ENCODE data around the gene SRP14. TPM values are rescaled to one million over a fixed set of nuclear protein-coding genes. Genes with fewer than 3 reads are reported as not detected.

The SRP14 gene
- total RNA-seq, 2 donors from 2014 or later = 148 to 160 TPM

DNA sequence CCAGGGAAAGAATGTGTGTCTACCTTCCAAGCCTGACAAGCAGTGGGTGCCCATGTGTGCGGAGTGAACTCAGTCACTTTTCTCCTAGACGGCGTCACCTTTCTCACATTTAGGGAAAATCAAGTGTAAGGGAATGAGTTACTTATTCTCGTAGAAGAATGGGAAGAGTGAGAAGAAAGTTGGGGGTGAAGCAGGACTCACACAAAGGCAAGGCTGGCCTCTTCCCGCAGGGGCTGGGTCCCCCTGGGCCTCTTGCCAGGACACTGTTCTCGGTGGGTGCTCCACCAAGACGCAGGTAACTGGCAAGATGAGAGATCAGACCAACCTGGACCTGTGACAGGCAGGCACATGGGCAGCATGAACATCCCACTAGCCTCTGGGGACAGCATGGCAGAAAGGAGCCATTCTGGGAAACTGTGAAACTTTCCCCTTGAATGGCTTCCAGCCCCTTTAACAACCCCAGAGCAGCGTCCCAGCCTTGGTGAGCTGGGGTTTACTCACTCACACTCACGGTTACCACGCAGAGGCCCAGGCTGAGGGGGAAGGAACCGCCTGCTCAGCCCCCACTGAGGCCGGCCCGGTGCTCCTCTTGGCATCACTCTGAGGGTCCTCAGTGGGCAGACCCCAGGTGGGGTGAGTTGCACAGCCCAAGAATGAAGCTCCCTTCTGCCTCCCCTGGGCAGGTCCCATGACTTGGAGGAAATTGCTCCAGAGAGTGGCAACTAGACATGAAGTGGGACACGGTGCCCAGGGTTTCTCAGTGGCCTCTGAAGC is 15.0 kb upstream of the SRP14 start:
- intact Hi-C loops (cut with DNase I) = no loop called here
- DNase-seq (ENCODE audit: low spot score) = peak; percentile 60

DNA sequence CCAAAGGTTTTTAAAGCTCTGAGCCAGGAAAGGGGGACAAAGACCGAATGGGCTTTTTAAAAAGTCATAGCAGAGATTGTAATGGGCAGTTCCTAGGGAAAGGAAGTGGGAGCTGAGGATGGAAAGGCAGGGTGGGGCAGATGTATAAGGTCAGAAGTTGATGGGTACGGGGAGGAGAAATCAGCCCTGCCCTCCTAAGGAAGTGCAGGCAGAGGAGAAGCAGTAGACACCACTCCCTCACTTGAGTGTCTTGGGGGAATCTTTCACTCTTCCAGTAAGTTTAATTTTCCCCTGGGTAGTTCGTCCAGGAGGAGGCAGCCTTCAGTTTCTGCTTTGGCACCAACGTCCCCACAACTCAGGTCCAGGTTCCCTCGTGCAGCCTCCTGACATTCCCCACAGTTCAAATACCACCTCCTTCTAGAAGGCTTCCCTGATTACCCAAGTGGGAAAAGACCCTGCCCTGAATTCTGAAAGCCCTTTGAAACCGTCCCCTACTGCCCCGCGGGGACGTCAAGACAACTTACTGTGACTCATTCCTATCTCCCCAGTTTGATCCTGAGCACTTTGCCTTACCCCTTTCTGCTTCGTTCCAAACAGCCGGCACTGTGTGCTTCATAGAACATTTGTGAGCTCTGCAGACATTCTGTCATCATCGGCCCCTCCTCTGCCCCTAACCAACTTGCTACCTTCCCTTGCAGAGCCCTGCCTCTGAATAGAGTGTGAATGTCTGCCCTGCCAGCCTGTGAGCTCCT is 14.3 kb upstream of the SRP14 start:
- DNase-seq (ENCODE audit: low spot score) = peak; percentile 54
- intact Hi-C loops (cut with DNase I) = no loop called here

DNA sequence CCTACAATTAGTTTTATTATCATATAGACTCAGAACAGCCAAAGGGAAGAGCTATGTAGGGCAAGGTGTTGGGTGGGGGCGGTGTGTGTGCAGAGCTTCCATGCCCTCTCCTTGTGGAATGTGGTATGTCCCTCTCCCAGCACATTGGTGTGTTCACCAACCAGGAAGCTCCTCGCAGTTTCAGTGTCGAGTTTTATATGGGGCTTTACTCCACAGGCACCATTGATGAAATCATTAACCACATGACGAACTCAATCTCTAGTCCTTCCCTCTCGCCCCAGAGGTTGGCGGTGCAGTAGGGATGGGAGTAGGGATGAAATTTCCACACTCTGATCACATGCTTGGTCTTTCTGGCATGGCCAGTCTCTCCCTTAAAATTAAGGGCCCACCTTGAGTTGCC is 13.6 kb upstream of the SRP14 start:
- DNase-seq (ENCODE audit: low spot score) = no peak
- intact Hi-C loops (cut with DNase I) = no loop called here

DNA sequence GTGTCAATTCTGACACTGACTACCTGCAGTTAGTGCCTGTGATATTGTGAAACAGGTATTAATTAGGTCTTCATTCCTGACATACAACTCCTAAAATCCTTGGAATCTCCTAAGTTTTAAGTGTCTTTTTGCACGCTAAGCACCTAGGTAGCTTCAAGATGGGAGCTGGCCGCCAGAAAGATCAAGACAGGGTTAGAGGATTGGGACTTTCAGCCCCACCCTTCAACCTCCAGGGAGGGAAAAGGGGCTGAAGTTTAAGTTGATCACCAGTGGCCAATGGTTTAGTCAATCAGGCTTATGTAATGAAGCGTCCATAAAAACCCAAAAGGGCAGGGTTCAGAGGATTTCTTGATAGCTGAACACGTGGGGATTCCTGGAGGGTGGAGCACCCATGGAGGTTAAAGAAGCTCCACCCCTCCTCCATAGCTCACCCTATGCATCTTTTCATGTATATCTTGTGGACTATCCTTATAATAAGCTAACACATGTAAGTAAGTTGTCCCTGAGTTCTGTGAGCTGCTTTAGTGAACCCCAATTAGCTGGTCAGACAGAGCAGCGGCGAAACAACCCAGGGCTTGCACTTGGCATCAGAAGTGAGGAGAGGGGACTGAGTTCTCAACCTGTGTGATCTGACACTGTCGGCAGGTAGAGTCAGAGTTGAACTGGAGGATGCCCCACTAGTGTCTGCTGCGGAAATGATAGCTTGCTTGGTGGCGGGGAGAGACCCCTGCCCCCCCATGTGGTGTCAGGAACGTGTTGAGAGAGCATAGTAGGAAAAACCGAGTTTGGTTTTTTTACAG is 12.8 kb upstream of the SRP14 start:
- peak; percentile 25 for DNase-seq (ENCODE audit: low spot score)
- intact Hi-C loops (cut with DNase I) = loop anchor here in 1 of 2 donors (2.0 kb wide), 1 partner anchor 13 kb away; no protein-coding TSS in a partner anchor

DNA sequence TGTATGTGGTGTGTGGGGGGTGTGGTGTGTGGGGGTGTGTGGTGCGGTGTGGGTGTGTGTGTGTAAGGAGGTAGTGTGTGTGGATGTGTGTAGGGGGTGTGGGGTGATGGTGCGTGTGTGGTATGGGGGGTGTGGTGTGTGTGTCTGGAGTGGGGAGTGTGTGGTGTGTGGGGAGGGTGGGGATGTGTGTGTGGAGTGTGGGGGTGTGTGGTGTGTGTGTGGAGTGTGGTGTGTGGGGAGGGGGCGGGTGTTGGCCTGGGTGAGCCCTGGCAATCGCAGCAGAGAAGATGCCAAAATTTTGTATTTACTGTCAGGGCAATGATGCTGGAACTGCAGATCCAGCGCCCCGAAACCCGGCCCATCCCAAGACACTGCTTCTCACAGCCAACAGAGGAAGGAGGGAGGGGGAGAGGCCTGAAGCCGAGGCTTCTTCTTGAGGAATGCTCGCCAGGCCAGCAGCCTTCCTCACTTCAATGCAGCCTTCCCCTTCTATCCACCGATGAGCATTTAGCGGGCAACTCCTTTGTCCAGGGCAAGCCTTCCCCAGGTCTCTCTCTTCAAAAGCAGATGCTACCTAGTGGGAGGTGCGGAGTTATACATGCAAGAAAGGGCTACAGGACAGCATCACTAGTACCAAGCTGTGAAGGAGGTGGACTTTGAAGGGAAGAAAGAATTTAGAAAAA is 11.9 kb upstream of the SRP14 start:
- intact Hi-C loops (cut with DNase I) = loop anchor here in 1 of 2 donors (2.0 kb wide), 1 partner anchor 14 kb away; no protein-coding TSS in a partner anchor
- peak; percentile 69 for DNase-seq (ENCODE audit: low spot score)

DNA sequence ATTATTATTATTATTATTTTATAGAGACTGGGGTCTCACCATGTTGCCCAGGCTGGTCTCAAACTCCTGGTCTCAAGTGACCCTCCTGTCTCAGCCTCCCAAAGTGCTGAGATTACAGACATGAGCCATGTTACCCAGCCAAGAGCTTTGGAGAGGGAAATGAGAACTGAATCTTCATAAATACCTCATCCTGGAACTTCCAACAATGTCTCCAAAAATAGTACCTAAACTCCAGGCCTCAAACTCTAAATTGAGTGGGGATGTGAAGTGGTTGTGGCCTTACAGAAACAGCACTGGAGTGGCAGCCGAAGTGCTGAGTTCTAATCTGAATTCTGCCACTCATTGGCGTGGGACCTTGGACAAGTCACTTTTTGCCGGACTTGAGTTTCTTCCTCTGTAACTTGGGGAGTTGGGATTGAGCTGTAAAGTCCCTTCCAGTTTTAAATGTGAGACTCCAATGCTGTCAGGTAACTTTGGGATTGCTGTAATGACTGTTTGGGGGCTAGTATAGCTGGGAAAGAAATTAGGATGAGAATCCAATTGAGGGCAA is 10.0 kb upstream of the SRP14 start:
- intact Hi-C loops (cut with DNase I) = loop anchor here in 1 of 2 donors (5.0 kb wide), 1 partner anchor 223 kb away; no protein-coding TSS in a partner anchor
- DNase-seq (ENCODE audit: low spot score) = no peak

DNA sequence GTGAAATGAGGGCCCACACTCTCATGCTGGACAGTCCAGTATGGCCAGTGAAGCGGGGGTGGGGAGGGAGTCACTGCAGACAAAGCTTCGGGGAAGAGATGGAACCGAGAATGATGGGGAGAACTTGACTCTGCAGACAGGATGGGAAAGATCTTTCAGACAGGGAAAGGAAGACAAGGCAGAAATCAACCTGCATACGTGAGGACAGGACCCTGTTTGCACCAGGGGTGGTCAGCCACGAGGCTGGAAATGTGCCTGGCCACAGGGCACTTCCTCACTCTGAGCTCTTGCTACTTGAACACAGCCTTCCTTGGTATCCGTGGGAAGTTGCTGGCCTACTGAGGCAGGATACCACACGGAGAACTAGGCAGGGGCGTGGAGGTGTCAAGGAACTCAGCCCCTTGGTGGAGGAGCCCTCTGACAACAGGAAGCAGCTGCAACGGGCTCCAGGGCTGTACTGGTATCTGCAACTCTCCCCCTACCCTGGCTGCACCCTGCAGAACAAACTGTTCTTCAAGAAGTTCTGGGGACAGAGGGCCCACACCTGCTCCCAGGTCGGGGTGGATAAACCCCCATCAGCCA is 9.3 kb upstream of the SRP14 start:
- peak; percentile 77 for DNase-seq (ENCODE audit: low spot score)
- intact Hi-C loops (cut with DNase I) = loop anchor here in 1 of 2 donors (5.0 kb wide), 1 partner anchor 224 kb away; no protein-coding TSS in a partner anchor

DNA sequence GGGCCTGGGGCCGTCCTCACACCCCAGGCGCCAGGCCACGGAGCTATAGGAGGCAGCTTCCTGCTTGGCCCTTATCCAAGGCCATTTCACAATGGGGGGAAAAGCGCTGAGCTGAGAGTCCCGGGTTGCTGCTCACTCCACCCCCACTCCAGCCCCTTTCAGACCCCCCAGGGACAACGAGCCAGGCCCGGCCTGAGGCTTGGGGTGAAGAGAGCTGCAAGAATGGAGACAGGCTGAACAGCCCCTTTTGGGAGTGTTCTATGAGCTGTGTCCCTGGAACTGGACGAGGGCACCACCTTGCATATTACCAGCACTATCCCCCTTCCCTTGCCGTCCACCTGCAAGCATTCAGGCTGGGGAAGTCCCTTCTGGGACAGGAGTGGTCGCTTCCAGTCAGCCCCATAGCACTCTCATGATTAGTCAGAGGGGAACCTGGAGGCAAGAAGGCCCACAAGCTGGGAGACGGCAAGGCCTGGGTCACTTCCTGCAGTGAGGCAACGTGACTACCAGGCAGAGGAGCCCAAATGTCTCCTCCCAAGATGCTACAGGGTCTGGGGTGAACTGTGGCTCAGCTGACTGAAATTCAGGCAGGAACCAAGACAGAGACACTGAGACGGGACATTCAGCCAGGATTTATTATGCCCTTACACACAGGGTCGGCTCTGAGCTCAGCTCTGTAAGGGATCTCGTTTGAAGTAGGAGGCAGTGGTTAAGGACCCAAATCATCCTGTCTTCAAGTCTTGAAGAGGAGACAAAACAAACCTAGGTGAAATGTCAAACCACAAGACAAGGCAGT is 8.6 kb upstream of the SRP14 start:
- peak; percentile 87 for DNase-seq (ENCODE audit: low spot score)

DNA sequence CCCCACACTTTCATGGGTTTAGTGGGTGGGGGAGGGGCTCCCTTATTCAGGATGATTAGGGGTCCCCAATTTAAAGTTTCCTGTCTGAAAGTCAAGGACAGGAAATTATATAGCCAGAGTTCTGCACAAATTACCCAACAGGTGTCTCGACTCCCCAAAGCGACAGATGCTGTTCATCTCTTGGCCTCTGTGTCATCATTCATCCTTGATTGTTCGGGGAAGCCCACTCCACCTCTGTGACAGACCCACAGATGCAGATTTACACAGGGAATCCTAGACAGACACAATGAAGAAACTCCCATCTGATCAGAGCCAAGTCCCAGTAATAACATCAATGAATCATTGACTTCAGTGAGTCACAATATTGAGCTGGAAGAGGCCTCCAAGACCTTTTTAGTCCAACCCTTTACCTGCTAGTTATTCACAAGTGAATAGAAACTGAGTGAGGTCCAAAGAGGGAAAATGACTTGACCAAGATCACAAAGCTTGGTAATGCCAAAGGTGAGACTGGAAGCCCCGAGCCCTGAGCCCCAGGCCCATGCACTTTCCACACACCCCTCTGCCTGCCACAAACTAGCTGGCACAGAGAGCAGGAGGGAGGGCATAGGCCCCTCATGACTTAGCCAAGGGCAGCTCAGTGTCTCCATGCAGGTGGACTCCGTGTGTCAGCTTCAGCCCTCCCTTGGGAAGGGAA is 7.9 kb upstream of the SRP14 start:
- intact Hi-C loops (cut with DNase I) = loop anchor here in 1 of 2 donors (5.0 kb wide), 1 partner anchor 225 kb away; no protein-coding TSS in a partner anchor
- DNase-seq (ENCODE audit: low spot score) = no peak

More for the DNA sequence above, 8.6 kb upstream of the SRP14 start:
- intact Hi-C loops (cut with DNase I) = loop anchor here in 1 of 2 donors (5.0 kb wide), 1 partner anchor 225 kb away; no protein-coding TSS in a partner anchor

DNA sequence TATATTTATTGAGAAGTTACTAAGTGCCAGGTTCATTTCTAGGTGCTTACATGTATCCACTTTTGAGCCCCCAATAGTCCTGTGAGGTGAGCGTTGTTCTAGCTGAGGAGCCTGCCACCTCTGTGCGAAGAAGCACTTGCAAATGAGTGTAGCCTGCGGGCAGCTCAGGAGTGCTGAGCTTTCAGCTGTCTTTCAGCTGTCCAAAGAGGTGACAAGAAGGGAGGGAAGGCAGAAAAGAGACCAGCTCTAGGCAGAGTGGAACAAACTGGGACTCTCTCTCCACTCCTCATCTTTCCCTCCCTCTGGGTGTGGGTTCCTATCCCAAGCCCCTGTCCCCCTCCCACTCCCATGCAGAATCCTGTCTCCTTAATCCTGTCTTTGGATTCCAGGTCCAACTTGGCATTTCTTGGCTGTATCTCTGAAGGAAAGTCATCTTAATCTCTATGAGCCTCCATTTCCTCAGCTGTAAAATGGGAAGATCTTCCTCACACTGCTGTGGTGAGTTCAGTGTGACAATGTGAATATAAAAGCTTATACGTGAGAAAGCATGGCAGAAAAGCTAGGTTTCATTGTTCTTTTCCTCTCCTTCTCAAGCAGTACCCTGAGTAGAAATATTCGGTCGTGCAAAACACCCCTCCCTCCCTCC is 6.7 kb upstream of the SRP14 start:
- DNase-seq (ENCODE audit: low spot score) = peak; percentile 45
- intact Hi-C loops (cut with DNase I) = loop anchor here in 1 of 2 donors (2.0 to 5.0 kb wide), 2 partner anchors 55 to 227 kb away; no protein-coding TSS in a partner anchor

DNA sequence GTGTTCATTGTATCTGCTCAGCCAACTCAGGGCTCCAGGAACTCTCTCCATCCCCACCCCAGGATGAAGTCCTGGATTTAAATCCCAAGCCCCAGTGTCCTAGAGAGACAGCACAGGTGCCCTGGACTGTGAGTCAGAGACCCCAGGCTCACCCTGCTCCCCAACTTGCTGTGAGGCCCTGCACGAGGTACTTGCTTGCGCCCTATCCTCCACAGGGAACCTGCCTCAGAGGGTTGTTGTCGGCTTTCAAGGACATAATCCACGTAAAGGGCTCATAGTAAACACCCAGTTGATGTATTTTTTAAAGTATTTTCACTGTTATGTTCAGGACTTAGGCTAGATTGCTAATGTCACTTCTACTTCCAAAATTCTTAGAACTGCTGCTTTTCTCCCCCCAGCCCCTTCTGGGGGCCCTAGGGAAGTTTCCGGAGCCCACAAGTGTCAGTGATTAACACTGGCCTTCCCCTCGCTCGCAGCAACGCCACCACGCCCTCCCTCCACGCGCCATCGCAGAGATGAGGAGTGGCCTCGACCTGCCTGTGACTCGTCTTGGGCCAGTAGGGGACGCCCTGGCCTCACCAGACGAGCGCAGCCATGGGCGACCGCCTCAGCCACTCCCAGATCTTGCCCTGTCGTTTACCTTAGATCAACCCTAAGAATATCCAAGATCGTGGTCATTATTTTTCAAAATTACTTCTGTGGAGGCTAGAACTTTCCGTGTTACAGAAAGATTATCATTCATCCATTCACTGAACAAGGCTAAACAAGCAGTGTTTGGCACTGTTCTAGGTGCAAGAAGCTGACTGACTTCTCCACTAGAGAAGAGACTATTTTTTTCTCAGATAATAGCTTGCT is 6.0 kb upstream of the SRP14 start:
- intact Hi-C loops (cut with DNase I) = loop anchor here in 1 of 2 donors (2.0 to 5.0 kb wide), 2 partner anchors 56 to 227 kb away; no protein-coding TSS in a partner anchor

DNA sequence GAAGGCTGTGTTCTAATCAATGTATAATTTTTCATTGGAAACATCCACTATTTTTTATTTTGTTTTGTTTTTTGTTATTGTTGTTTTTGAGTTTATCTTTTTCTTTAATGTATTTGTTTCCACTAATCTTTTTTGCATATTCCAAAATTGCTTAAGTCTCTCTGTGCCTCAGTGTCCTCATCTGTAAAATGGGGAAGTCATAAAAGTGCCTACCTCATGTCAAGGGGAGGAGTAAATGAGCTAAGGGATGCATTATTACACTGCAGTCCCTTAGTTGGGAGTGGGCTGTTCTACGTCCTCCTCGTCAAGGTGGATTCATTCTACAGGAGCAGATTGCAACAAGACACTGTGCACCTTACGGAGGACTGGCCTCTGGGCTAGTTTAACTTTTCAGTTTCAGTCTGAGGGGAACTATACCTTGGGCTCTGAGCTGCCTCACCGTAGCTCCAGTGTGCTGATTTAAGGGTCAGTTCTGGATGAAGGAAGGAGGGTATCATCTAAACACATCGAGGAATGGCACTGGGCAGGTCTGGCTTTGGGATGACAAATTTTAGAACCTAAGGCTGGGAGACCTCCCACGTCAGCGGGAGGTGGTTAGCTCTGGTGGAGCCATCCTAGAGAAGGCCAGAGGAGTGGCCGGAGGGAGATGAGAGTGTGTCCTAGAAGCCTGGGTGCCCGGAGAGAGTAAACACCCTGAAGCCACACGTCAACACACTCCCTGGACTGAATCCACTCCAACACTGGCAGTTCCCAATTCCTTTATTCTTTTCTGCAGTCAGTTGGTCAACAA is 5.1 kb upstream of the SRP14 start:
- intact Hi-C loops (cut with DNase I) = loop anchor here in 1 of 2 donors (2.0 kb wide), 1 partner anchor 57 kb away; no protein-coding TSS in a partner anchor

More for the DNA sequence above, 6.0 kb upstream of the SRP14 start:
- peak; percentile 97 for DNase-seq (ENCODE audit: low spot score)

DNA sequence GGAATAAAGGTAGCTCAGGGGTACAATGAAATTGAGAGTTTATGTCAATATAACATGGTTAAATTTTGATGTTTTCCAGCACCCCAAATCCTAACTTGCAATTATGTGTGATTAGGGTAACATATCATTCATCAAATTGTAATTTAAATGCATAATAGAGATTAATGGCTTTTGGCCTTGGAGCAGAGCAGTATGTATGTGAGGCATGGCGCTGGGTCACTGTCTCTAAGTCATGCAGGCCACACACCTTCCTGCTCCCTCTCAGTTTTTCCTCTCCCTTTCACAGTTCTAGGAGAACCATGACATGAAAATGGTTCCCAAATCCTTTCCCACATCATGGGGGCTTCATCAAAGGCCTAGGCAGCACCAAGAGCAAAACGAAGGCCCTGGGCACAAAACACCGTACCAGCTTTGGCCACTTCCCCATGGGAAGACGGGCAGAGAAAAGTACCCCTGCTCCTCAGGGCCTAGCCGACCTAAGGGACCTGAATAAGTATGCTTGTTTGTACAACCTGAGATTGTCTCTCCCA is 3.9 kb upstream of the SRP14 start:
- peak; percentile 36 for DNase-seq (ENCODE audit: low spot score)
- intact Hi-C loops (cut with DNase I) = no loop called here

More for the DNA sequence above, 5.1 kb upstream of the SRP14 start:
- DNase-seq (ENCODE audit: low spot score) = no peak

DNA sequence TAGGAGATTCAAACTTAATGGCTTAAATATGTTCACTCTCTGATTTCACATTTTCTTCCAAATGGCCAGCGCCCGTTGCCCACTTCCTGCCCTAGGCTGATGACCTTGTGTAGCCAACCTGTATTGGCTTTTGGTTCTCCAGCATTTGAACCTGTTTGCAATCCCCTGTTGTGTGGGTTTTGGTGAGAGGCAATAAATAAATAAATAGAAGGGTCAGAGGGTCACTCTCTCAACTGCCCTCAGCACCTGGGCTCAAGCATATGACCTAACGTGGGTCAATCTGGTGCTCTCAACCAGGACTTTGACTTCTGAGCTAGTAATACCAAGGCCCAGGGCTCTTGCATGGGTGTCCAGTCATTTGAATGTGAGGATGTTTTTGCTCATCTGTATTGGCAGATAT is 1.8 kb upstream of the SRP14 start:
- DNase-seq (ENCODE audit: low spot score) = no peak
- intact Hi-C loops (cut with DNase I) = no loop called here

Measured in posterior vena cava (tissue), 2 donors.